OCI-LY1 (cell line): ENCODE measurements around the gene TTC13.

Experiments used
- EZH2 ChIP-seq: fragments of 200-600 bp; sonication (generic), shearing (Covaris generic); IDR thresholded peaks from 2 replicates; pipeline ENCODE4 v1.8.0; 2017; ENCODE audit warnings: borderline replicate concordance, mixed run types, mild to moderate bottlenecking, antibody characterized with exemption, low read length, moderate library complexity, mixed read lengths
- TF ChIP-seq, protein P1 (sequence below): fragments of 200-600 bp; sonication (generic), shearing (Covaris generic); IDR thresholded peaks from 2 replicates; pipeline ENCODE4 v1.5.1; 2017; ENCODE audit warnings: mild to moderate bottlenecking, antibody characterized with exemption, low read length, moderate library complexity, mixed read lengths

DNA sequence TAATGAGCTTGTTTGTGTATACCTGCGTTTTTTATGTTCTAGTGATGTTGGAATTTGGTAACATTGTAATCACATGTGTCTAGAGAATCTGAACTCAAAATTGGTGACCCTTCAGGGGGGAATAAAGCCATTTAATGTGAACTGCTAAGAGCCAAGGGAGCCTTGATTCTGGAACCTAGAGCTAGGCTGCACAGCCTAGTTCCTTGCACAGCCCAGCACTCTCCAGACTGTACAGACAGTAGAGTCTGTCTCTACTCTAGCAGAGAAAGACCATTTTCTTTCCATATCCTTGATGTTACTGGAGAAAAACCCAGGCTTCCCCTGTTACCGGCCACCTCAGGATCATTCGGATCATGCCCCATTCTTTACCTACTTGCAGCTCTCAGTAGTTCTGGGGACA, 8.8 kb upstream of the TTC13 start:
- no peak for TF ChIP-seq EZH2
- TF ChIP-seq, protein P1, sequence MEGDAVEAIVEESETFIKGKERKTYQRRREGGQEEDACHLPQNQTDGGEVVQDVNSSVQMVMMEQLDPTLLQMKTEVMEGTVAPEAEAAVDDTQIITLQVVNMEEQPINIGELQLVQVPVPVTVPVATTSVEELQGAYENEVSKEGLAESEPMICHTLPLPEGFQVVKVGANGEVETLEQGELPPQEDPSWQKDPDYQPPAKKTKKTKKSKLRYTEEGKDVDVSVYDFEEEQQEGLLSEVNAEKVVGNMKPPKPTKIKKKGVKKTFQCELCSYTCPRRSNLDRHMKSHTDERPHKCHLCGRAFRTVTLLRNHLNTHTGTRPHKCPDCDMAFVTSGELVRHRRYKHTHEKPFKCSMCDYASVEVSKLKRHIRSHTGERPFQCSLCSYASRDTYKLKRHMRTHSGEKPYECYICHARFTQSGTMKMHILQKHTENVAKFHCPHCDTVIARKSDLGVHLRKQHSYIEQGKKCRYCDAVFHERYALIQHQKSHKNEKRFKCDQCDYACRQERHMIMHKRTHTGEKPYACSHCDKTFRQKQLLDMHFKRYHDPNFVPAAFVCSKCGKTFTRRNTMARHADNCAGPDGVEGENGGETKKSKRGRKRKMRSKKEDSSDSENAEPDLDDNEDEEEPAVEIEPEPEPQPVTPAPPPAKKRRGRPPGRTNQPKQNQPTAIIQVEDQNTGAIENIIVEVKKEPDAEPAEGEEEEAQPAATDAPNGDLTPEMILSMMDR = no peak
